ENCODE data around the gene GET4.

The GET4 gene

DNA sequence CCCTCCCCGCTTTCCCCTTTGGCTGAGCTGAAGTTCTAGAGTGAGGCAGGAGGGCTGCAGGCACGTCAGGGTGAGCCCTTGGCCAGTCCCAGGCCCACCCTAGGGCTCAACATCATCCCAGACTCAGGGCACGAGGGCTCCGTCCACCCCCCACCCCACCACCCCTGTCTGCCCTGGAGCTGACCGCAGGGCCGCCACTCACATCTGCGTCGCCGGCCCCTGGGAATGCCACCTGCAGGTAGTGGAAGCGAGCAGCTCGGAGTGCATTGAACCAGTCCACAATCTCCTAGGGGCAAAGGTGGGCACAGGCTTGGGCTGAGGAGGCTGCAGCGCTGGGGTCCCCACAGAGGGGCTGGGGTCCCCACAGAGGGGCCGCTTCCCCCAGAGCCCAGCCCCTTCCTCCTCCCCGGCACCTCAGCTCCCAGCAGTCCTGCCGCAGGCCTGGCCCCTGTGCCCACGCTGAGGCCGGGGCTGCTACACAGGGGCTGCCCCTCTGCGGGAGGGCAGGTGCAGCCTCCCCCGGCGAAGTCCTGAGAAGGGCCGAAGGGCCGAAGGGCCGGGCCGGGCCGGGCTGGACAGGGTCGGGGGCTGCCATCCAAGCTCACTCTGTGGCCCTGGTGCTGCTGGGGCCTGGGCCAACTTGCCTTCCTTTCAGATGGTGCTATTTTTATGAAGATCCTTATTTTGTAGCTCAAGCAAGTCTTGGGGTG, 24.1 kb downstream of the GET4 start:
- no peak for DNase-seq

- DNase-seq: no peak
These were observed 24.7 kb downstream of the GET4 start for GRCh38 chr7:901041-901387.

- peak; percentile 96 for DNase-seq
These were observed 25.2 kb downstream of the GET4 start for GRCh38 chr7:901388-902154.

DNA sequence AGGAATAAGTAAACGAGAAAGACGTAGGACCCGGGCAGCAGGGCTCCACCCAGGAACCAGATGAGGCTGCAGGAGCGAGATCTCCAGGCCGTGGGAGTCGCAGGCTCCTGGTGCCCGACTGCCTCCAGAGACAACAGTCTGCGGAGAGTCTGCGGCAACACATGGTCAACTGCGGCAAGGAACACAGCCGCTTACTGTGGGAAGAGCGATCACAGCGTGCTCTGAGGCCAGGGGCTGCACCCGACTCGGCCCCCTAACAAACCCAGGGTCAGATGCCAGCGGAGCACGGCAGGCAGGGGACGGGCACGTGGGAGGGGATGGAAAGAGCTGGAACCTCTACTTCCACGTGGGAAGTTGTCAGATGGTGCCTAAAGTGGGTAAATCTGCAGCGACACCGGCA, 26.6 kb downstream of the GET4 start:
- no peak for DNase-seq

- no peak for DNase-seq
These were observed 27.8 kb downstream of the GET4 start for GRCh38 chr7:903921-904755.

DNA sequence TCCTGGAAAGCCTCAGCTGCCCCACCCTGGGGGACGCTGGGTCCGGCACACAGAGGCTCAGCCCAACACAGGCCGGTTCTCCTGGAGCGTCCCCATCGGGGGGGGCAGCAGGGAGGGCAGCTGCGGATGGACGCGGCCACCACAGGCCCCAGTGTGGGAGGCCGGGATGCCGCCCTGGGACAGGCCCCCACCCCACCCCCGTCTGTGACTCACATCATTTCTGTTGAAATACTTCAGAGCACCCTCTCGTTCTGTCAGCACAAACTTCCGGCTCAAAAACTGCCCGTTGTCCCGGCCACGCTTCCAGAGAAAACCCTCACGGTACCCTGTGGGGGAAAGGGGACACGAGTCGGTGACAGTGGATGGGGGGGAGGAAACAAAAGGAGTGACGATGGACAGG, 28.5 kb downstream of the GET4 start:
- DNase-seq: no peak

DNA sequence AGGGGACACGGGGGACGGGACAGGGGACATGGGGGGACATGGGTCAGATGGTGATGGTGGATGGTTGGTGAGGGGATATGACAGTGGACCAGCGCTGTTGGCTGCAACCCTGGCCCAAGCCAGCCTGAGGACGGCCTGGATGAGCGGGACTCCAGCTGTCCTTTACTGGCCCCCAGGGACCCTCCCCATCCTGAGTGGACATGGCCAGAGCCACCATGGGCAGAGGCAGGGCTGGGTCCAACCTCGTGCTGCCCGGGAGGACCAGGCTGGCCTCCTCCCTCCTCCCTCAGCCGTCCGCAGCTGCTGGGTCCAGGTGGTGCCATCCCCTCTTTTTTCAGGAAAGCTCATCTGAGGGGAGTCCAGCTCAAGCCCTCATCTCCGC, 30.4 kb downstream of the GET4 start:
- DNase-seq: no peak

DNA sequence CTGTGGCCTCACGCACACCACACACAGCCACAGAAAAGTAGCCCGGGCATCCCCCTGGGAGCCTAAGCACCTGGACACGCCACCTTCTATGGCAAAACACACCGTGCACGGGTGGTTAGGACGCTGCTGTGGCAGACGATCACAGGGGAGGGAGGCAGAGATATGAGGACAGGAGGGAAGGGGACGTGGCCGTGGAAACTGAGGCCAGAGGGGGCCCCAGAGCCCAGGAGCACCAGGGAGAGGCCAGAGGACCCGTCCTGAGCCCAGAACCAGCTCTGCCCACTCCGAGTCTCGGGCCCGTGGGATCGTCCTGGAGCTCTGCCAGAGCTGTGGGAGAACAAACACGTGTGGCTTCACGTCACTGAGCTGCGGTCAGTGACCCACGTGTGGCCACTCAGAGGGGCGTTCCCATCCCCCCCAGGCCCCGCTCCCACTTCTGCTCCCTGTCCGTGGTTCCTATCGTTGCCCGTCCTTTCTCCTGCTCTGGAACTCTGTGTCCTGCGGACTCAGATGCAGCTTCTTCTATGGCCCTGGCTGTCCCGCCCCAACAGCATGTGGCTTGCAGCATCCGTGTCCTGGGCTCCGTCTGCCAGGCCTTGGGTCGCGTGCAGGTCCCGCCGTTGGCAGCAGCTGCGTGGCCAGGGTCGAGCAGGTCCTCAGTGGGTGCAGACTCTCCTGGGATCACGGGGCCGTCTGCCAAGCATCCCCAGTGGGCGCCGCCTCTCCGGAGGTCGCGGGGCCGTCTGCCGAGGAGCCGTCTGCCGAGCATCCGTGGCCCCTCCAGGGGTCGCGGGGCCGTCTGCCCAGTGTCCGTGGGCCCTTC, 31.0 kb downstream of the GET4 start:
- no peak for DNase-seq

- no peak for DNase-seq
These were observed 31.8 kb downstream of the GET4 start for GRCh38 chr7:908159-908581.

DNA sequence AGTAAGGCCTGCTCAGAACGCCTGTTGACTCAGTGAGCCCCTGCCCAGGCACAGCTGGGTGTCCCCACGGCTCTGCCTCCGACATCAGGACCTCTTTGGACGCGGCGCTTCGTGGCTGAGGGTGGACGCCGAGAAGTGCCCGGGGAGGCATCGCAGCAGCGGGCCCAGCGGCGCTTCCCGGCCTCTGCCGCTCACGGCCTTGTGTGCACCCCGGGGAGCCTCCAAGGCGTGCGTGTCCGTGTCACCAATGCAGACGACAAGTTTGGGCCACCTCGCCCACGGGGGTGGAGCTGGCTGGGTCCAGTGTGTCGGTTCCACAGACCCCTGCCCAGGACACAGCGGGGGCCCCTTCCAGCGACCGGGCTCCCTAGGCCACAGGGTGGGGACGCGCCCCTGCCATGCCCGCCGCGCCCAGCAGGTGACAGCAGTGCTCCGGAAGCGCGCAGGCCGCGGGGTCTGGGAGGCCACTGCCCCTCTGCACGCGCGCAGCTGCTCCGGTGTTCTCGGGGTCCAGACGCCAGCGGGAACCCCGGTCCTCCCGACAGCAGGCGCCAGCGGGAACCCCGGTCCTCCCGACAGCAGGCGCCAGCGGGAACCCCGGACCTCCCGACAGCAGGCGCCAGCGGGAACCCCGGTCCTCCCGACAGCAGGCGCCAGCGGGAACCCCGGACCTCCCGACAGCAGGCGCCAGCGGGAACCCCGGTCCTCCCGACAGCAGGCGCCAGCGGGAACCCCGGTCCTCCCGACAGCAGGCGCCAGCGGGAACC, 32.4 kb downstream of the GET4 start:
- peak; percentile 78 for DNase-seq

GRCh38 chr7:909358-910329, 33.3 kb downstream of the GET4 start:
- peak; percentile 80 for DNase-seq

- DNase-seq: no peak
These were observed 34.1 kb downstream of the GET4 start for GRCh38 chr7:910441-910861.

GRCh38 chr7:910931-911431, 34.6 kb downstream of the GET4 start:
- no peak for DNase-seq

GRCh38 chr7:911791-912480, 35.6 kb downstream of the GET4 start:
- DNase-seq: no peak

DNA sequence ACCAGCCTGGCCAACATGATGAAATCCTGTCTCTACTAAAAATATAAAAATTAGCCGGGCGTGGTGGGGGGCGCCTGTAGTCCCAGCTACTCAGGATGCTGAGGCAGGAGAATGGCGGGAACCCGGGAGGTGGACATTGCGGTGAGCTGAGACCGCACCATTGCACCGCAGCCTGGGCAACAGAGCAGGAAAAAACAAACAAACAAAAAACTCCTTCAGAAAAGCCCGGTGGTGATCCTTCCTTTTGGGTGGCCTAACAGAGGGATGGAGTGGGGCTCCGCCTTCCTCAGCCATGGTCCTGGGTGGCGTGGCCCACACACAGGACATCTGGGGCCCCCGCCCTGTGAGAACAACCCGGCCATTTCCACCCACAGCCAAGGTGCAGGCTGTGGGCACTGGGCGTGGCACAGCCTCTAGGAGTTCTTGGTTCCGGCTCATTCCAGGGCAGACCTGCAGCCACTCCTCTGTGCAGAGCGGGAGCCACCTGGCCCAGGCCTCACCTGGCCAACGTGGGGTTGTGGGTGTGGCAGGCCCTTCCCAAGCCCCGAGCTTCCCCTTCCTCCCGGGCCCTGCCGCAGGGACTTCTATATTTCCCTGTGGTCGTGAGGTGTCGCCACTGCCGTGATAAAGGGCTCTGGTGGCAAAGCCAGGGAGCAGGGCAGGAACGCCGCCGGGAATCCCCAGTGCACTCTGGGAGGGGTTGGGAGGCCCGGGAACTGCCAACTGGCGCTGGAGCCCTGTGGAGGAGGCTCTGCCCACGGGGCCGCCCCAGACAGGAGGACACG, 37.6 kb downstream of the GET4 start:
- no peak for DNase-seq

DNA sequence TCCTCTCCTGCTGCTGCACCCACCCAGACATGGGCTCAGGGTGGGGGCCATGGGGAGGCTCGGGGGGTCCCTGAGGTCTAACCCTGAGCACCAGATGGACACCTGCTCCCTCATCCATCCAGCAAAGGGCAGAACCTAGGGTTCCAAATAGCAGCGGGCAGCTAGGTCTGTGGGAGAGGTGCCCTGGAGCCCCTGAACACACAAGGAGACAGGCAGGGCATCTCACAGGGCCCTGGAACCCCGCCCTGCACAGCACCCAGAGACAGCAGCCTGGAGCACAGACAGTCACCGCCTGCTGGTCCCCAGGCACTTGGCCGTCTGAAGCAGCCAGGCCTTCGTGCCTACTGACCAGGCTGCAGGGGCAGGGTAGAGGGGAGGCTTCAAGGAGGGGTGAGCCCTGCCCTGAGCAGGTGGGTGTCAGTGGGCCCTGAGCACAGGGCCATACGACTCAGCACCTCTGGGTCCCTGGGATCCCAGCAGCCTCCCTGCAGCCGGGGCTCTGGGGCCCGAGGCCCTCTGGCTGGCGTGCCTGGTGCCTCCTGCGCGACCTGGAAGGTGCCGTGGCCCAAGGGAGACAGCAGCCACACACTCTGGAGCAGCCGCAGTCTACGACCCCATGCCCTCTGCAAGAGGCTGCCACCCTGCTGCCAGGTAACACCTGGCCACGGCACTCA, 38.3 kb downstream of the GET4 start:
- no peak for DNase-seq

DNA sequence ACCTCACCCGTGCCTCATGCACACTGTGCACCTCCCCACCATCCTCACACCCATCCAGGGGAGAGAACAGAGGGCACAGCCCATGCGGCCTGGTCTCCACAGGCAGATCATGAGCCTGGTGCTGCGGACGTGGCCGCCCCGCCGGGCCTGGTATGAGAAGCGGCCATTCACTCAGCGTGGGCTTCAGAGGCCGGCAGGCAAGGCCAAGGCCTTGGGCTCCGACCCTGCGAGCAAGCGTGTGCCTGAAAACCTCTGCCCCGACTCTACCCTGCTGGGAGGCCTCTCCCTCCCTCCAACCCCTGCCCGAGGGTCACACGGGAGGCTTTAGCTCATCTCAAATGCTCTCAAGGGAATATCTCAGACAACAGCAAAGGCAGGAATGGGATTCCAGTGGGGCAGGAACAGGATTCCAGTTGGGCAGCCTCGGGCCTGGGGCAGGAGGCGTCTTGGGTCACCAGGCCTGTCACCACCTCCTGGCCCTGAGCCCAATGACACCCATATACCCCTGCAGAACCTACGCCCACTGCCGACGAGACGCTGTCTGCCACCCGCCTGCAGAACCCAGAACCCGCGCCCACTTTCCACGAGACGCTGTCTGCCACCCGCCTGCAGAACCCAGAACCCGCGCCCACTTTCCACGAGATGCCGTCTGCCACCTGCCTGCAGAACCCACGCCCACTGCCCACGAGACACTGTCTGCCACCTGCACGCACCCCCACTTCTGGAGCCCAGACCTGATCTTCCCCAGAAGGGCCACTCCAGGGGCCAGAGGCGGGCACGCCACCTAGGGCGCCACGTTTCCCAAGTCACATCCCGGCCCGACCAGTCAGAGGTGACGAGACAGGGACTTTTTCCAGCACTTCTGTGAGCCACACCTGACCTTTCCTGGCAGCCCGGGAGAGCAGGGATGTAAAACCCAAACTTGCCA, 39.2 kb downstream of the GET4 start:
- no peak for DNase-seq
